Aorta (tissue), 5 donors: ENCODE measurements around the gene TRAPPC5. TPM values are rescaled to one million over a fixed set of nuclear protein-coding genes. Genes with fewer than 3 reads are reported as not detected.

ENCODE experiments used
- ATAC-seq: fragments of 200-7000 bp; cut with Tn5 transposase; one replicate; pipeline ENCODE4 v1.9.1; 2022; ENCODE audit warnings: moderate library complexity; ENCODE audit not compliant: low FRiP score
- DNase-seq, 2 donors: peaks; one replicate each; pipeline ENCODE4 v3.0.0-alpha.2; 2020
- H3K27ac ChIP-seq, 2 donors: one replicate each; pipeline ENCODE4 v1.5.1; 2013; ENCODE audit warnings: low read length in 2 of 2, mild to moderate bottlenecking in 2 of 2, moderate library complexity in 2 of 2, control low read depth in 1 of 2, inconsistent platforms in 1 of 2, low read depth in 1 of 2
- H3K27me3 ChIP-seq, 2 donors: one replicate each; pipeline ENCODE4 v1.6.1; 2013; ENCODE audit warnings: control low read depth in 1 of 2, low read length in 1 of 2, mild to moderate bottlenecking in 1 of 2, moderate library complexity in 1 of 2; ENCODE audit not compliant: insufficient read depth in 2 of 2, control insufficient read depth in 1 of 2
- H3K36me3 ChIP-seq, 2 donors: one replicate each; pipeline ENCODE4 v1.6.1; 2013; ENCODE audit warnings: control low read depth in 1 of 2, low read length in 1 of 2, mild to moderate bottlenecking in 1 of 2; ENCODE audit not compliant: insufficient read depth in 2 of 2, control insufficient read depth in 1 of 2
- H3K4me1 ChIP-seq, 2 donors: one replicate each; pipeline ENCODE4 v1.6.1; 2013; ENCODE audit warnings: low read length in 2 of 2, control low read depth in 1 of 2, mild to moderate bottlenecking in 1 of 2, moderate library complexity in 1 of 2; ENCODE audit not compliant: insufficient read depth in 2 of 2, control insufficient read depth in 1 of 2
- H3K4me3 ChIP-seq, 2 donors: one replicate each; pipeline ENCODE4 v1.5.1; 2013; ENCODE audit warnings: low read length in 2 of 2, control low read depth in 1 of 2, mild to moderate bottlenecking in 1 of 2
- H3K9me3 ChIP-seq: one replicate; pipeline ENCODE4 v1.6.1; 2013; ENCODE audit warnings: mild to moderate bottlenecking, low read length; ENCODE audit not compliant: control insufficient read depth
- WGBS, 2 donors: extraction: QIAGEN DNeasy Blood & Tissue Kit; methylation state at CpG; one replicate each; pipeline ENCODE4 v1.1.7; 2013; 5-methylcytosine and 5-hydroxymethylcytosine counted together
- intact Hi-C, 2 donors: fragments of 100-400 bp; cut with DNase I; formaldehyde crosslinking; loops; one replicate each; pipeline versions ENCODE4 v1.14.2 to v1.15.0; 2022
- polyA plus RNA-seq, 2 donors: library from polyadenylated mRNA; stranded (reverse); fragments of 200-250 nt; gene quantifications; one replicate each; pipeline ENCODE4 v1.2.3, GENCODE V29; 2013
- total RNA-seq, 2 donors: library from RNA; stranded (reverse); fragmentation: NEBNext Ultra II Directional; extraction: Animal tissue kit (Norgen Biotek cat#: 25700); gene quantifications; one replicate each; pipeline ENCODE4 v1.2.1, GENCODE V29; 2021
- donor health status: healthy with polysubstance abuse.
- donor health status: Bipolar disorder and iron deficiency.
- donor health status: DM: no; HTN: no; CAD: no.
- donor health status: DM: no; HTN: no; CAD: no.
- donor health status: DM: yes; HTN: yes; CAD: no.

The TRAPPC5 gene
- total and polyA plus RNA-seq, 4 donors: 26.8 to 79.6 (median 57.1) TPM

DNA sequence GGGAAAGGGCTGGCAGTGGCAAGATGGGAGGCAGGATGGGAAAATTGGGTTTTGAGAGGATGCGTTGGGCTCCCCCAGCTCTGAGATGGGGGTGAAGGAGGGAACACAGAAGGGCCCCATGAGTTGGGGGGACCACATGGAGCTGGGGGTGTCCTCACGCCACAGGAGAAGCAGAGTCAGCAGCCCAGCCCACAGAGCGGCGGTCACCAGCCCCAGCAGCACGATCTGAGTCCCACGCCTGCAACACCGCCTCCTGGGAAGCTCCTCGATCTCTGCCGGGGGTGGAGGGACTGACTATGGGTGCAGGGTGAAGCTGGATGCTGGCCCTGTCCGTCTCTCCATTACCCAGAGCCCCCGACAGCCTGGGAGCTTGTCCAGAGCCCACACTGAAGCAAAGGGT lies 17.9 kb downstream of the TRAPPC5 start:
- intact Hi-C loops: no loop called here
- no peak for ATAC-seq
- no peak for DNase-seq
- H3K4me3 ChIP-seq: no peak overlapping the region
- H3K9me3 ChIP-seq: no peaks in the 10 kb centered on the region
- no peaks in the 10 kb centered on the region for H3K27me3 ChIP-seq
- H3K36me3 ChIP-seq: no peaks in the 10 kb centered on the region
- WGBS, 2 donors: 20 to 22% methylated on average over 11 of the region's 11 CpGs
- no peak overlapping the region for H3K27ac ChIP-seq
- H3K4me1 ChIP-seq: no peaks in the 10 kb centered on the region

DNA sequence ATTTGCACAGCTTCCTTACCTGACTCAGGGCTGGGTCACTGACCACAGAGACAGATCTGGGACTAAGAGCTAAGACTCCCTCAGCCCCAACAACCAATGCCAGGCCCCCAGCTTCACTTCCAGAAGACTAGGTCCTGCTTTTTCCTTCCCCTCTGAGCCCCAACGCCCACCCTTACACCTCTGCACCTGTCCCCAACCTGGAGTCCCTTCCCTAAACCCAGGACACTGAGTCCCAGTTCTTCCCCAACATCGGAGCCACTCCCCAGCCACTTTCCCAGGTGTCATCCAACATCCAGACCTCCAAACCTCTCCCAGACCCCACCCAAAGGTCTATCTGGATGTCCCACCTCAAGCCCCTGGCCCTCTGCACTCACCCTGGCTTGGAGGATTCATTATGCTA lies 18.4 kb downstream of the TRAPPC5 start:
- H3K36me3 ChIP-seq: no peaks in the 10 kb centered on the region
- no peaks in the 10 kb centered on the region for H3K9me3 ChIP-seq
- H3K4me1 ChIP-seq: no peaks in the 10 kb centered on the region
- intact Hi-C loops: no loop called here
- no peak for DNase-seq
- no peak overlapping the region for H3K4me3 ChIP-seq
- ATAC-seq: no peak
- H3K27ac ChIP-seq: no peak overlapping the region
- no peaks in the 10 kb centered on the region for H3K27me3 ChIP-seq
- WGBS, 2 donors: 47 to 49% methylated on average over 2 of the region's 2 CpGs

DNA sequence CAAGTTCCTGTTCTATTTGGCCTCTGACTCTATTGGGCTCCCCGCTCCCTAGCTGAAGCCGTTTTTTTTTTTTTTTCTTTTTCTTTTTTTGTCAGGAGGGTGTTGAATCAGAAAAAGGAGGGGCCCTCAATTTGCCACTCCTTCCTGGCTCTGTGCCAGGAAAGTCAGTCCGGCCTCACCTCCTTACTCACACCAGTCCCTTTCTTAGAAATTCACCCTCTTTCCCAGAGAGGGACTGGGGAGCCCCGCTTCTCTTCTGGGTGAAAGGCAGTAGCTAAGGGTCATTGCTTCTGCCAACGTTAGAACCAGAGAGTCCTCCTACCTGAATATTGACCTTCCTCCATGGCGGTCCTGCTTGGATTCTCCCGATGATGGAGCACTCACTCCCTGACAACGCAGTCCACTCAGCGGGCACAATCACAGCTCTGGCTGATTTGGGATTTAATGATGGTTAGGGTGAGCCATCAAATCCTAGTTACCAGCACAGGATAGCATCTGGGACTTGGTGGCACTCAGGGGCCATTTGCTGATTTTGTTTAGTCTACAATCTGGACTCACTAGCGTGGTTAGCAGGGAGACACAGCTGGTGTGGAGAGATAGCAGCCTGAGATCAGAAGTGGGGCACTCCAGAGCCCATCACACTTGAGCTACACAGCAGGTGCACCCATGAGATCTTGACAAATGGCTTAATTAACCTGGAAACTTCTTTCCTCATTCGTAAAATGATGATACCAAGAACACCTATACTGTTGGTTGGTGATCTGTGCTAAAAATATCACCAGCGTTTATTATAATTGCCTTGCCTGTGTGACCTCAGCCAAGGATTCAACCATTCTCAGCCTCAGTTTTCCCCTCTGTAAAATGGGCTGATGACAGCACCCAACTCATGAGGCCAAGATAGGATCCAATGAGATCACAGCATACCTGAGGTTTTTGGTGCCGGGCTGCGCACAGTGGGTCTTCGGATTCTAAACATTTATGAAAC lies 19.1 kb downstream of the TRAPPC5 start:
- H3K4me1 ChIP-seq: no peaks in the 10 kb centered on the region
- H3K4me3 ChIP-seq: no peak overlapping the region
- DNase-seq (no peak), ATAC-seq (no peak)
- 56 to 59% methylated on average over 15 of the region's 15 CpGs for WGBS, 2 donors
- no peaks in the 10 kb centered on the region for H3K9me3 ChIP-seq
- H3K27me3 ChIP-seq: no peaks in the 10 kb centered on the region
- H3K27ac ChIP-seq: no peak overlapping the region
- intact Hi-C loops: no loop called here
- H3K36me3 ChIP-seq: no peaks in the 10 kb centered on the region

DNA sequence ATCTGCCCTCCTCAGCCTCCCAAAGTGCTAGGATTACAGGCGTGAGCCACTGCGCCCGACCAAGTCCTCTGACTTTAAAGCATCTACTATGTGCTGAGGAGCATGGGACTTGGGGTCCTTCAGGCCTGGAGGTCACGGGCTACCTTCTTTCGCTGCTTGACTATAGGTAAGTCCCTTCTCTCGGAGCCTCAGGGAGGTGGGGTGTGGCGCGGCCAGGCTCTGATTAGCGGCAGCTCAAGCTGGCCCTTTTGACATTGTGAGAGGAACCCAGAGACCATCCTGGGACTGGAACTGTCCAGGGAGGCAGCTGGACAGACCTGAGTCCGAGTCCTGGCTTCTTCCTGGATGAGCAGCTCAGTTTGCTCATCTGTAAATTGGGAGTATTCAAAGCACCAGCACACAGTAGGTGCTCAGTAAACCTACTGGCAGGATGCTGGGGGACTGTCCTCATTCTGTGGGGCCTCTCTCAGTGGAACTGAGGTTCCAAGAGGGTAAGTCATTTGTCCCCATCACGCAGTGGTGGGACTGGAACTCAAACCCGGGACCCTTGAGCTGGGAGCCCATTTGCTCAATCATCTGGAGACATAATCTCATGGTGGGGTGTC lies 20.5 kb downstream of the TRAPPC5 start:
- Histone ChIP-seq H3K27ac (no peak overlapping the region), H3K4me3 (no peak overlapping the region), H3K27me3 (no peaks in the 10 kb centered on the region), H3K36me3 (no peaks in the 10 kb centered on the region), H3K4me1 (no peaks in the 10 kb centered on the region), H3K9me3 (no peaks in the 10 kb centered on the region)
- DNase-seq: no peak
- intact Hi-C loops: no loop called here
- no peak for ATAC-seq
- 88 to 89% methylated on average over 12 of the region's 12 CpGs for WGBS, 2 donors

DNA sequence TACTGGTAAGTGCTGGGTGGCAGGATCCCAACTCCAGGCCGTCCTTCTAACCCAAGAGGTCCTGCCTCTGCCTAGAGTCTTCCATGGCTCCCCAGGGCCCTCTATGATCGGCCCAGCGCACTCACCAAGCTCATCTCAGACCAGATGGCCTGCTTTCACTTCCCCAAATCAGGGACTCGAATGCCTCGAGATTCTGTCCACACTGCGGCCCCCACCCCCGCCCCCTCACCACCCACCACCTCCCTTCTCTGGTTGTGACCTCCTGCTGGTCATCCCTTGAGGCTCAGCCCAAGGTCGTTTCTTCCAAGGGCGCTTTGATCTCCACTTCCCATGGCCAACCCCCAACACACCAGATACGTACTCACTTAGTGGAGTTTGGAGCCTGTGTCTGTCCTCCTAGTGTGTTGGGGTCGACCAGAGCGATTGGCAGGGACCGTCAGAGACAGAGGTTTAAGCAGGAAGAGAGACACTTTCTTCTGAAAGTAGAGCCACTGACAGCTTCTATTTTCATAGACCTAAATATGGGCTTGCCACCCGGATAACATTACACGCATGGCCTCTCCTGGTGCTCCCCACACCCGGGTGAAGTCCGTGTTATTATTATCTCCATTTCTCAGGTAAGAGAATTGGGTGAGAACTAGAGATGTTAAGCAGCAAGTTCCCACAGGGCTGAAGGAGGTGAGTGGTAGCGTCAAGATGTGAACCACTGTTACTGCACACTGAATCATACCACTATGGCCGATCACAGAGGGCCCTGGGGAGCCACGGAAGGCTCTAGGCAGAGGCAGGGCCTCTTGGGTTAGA lies 21.2 kb downstream of the TRAPPC5 start, which contains the start of gene FCER2:
Gene FCER2 (minus strand): TSS at position 478 of the 804 bp plus-strand sequence. CDS start 2,371 bp downstream, outside the sequence.
- ATAC-seq: no peak
- intact Hi-C loops: no loop called here
- Histone ChIP-seq H3K9me3 (no peaks in the 10 kb centered on the region), H3K4me3 (no peak within 1 kb of the TSS), H3K27ac (no peak within 1 kb of the TSS), H3K36me3 (no peaks in the 10 kb centered on the region), H3K4me1 (no peaks in the 10 kb centered on the region), H3K27me3 (no peaks in the 10 kb centered on the region)
- DNase-seq: no peak
- WGBS, 2 donors: 58 to 59% methylated on average over 20 of the region's 20 CpGs

DNA sequence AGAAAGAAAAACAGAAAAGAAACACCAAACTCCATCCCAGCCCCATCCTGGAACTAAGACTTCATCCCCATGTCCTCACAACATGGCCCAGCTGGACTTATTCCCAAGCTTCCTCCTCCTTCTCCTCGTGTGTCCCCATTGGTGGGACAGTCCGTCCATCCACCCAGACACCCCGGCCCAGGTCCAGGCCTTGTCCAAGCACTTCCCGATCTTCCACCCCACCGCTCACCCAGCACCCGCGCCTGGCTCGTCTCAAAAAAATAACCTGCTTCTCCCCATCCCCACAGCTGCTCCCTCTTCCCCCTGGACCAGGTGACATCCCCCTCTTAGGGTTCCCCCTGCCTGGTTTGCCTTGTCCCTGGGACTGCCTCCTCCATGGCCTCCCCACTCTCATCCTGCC lies 22.7 kb downstream of the TRAPPC5 start:
- ATAC-seq: no peak
- Histone ChIP-seq H3K9me3 (no peaks in the 10 kb centered on the region), H3K4me3 (no peak overlapping the region), H3K27me3 (no peaks in the 10 kb centered on the region), H3K27ac (no peak overlapping the region), H3K4me1 (no peaks in the 10 kb centered on the region), H3K36me3 (no peaks in the 10 kb centered on the region)
- DNase-seq: no peak
- intact Hi-C loops: no loop called here
- 59 to 71% methylated on average over 8 of the region's 8 CpGs for WGBS, 2 donors

DNA sequence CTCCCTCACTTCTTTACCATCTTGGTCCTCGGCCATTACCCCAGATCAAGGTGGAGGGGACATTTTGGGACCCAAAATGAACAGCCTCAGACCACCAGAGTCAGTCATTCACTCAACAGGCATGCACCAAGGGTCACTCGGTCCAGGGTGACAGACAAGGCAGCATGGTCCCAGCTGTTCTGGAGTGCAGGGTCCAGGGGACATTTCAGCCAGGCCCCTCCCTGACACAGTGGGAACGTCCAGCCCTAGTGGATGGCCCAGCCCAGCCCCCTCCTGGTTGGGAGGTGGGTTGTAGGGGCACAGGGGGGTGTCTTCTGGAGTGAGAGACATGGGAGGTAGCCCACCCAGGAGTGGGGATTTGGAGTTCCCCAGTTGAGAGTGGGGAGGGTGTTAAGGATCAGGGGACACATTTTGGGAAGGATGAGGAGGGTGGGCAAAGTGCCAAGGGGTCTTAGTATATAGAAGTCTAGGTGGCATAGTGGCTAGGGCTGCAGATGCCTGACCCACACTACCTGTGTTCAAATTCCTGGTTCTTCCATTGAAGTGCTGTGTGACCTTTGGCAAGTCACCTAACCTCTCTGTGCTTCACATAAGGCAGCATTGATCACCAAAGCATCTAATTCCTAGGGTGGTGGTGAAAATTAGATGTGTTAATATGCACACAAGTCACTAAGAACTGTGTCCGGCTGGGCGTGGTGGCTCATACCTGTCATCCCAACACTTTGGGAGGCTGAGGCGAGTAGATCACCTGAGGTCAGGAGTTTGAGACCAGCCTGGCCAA lies 23.8 kb downstream of the TRAPPC5 start:
- no peak overlapping the region for H3K4me3 ChIP-seq
- H3K27ac ChIP-seq: no peak overlapping the region
- H3K9me3 ChIP-seq: no peaks in the 10 kb centered on the region
- no peaks in the 10 kb centered on the region for H3K36me3 ChIP-seq
- DNase-seq: no peak
- intact Hi-C loops: no loop called here
- H3K27me3 ChIP-seq: no peaks in the 10 kb centered on the region
- 70 to 75% methylated on average over 6 of the region's 6 CpGs for WGBS, 2 donors
- no peaks in the 10 kb centered on the region for H3K4me1 ChIP-seq
- no peak for ATAC-seq
